ENCODE results near the gene AS3MT.

DNA sequence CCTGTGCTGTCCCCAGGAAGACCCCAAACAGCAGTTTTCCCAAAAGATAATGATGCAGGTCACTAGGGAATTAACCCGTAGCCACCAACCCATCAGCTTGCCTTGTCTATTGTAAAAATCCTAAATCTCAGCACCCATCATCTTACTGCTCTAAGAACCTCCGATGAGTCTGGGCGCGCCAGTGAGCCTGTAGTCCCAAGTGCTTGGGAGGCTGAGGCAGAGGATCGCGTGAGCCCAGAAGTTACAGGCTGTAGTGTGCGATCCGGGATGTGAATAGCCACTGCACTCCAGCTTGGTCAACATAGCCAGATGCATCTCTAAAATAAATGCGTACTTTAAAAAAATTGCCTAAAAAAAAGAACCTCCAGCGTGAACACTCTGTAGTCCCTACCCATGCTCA lies 951 bp downstream of the AS3MT start:
- TF ChIP-seq, protein P1, sequence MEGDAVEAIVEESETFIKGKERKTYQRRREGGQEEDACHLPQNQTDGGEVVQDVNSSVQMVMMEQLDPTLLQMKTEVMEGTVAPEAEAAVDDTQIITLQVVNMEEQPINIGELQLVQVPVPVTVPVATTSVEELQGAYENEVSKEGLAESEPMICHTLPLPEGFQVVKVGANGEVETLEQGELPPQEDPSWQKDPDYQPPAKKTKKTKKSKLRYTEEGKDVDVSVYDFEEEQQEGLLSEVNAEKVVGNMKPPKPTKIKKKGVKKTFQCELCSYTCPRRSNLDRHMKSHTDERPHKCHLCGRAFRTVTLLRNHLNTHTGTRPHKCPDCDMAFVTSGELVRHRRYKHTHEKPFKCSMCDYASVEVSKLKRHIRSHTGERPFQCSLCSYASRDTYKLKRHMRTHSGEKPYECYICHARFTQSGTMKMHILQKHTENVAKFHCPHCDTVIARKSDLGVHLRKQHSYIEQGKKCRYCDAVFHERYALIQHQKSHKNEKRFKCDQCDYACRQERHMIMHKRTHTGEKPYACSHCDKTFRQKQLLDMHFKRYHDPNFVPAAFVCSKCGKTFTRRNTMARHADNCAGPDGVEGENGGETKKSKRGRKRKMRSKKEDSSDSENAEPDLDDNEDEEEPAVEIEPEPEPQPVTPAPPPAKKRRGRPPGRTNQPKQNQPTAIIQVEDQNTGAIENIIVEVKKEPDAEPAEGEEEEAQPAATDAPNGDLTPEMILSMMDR (IDR thresholded peaks at IDR 0.05), result no peak
- TF ChIP-seq EP300 (IDR thresholded peaks at IDR 0.05), result no peak

Data from gastroesophageal sphincter (tissue), 3 donors.